GM19467 (cell line): Measurements from ENCODE around the gene FAM32A.

ENCODE experiments used
- ATAC-seq: cut with Tn5 transposase; IDR thresholded peaks from one replicate; pipeline ENCODE4 v1.9.1; 2021; ENCODE audit warnings: mild to moderate bottlenecking, moderate library complexity; ENCODE audit not compliant: unreplicated experiment

The FAM32A gene

GRCh38 chr19:16201011-16201391, 15.8 kb downstream of the FAM32A start:
- ATAC-seq: no peak

GRCh38 chr19:16202320-16203255, 17.4 kb downstream of the FAM32A start:
- ATAC-seq: no peak

GRCh38 chr19:16203256-16204004, 18.2 kb downstream of the FAM32A start:
- no peak for ATAC-seq

- ATAC-seq: no peak
These were observed 18.7 kb downstream of the FAM32A start for GRCh38 chr19:16204005-16204294.

- no peak for ATAC-seq
These were observed 20.2 kb downstream of the FAM32A start for GRCh38 chr19:16205205-16206045.

GRCh38 chr19:16206046-16206605, 20.9 kb downstream of the FAM32A start:
- no peak for ATAC-seq

GRCh38 chr19:16206637-16207036, 21.4 kb downstream of the FAM32A start:
- ATAC-seq: no peak

GRCh38 chr19:16207063-16207462, 21.9 kb downstream of the FAM32A start:
- no peak for ATAC-seq

GRCh38 chr19:16207490-16208025, 22.3 kb downstream of the FAM32A start:
- no peak for ATAC-seq

- no peak for ATAC-seq
These were observed 23.0 kb downstream of the FAM32A start for GRCh38 chr19:16208064-16208759.

- no peak for ATAC-seq
These were observed 23.8 kb downstream of the FAM32A start for GRCh38 chr19:16208847-16209665.

GRCh38 chr19:16210168-16210567, 25.0 kb downstream of the FAM32A start:
- no peak for ATAC-seq

GRCh38 chr19:16213076-16213475, 27.9 kb downstream of the FAM32A start:
- no peak for ATAC-seq

GRCh38 chr19:16216744-16217670, 31.8 kb downstream of the FAM32A start:
- no peak for ATAC-seq

- ATAC-seq: no peak
These were observed 32.7 kb downstream of the FAM32A start for GRCh38 chr19:16217716-16218451.

- ATAC-seq: no peak
These were observed 33.6 kb downstream of the FAM32A start for GRCh38 chr19:16218851-16219250.

GRCh38 chr19:16222806-16223205, 37.6 kb downstream of the FAM32A start:
- no peak for ATAC-seq

- ATAC-seq: no peak
These were observed 38.5 kb downstream of the FAM32A start for GRCh38 chr19:16223746-16224145.
